T-helper 2 cell treated with Interferon-gamma antibody and Interleukin-4, amounts not matched to agents 5 μg/mL and 100 μg/mL, for 36 hours (primary cell): Measurements from ENCODE around the gene RAPGEF2.
A peak's percentile ranks its signal among the peaks of the same experiment; 100 is the strongest.

ENCODE experiments used
- DNase-seq: peaks from one replicate; pipeline ENCODE4 v3.0.0; 2021; ENCODE audit warnings: low spot score
- H3K27ac Mint-ChIP-seq: one replicate; pipeline ENCODE4 v1.8.0; 2021; ENCODE audit warnings: mild to moderate bottlenecking, mixed read lengths
- H3K27me3 Mint-ChIP-seq: one replicate; pipeline ENCODE4 v1.8.0; 2021; ENCODE audit warnings: low read depth, mixed read lengths
- H3K36me3 Mint-ChIP-seq: one replicate; pipeline ENCODE4 v1.8.0; 2021; ENCODE audit warnings: low read depth, mixed read lengths
- H3K4me1 Mint-ChIP-seq: one replicate; pipeline ENCODE4 v1.8.0; 2021; ENCODE audit warnings: low read depth, mixed read lengths
- H3K4me3 Mint-ChIP-seq: one replicate; pipeline ENCODE4 v1.8.0; 2022; ENCODE audit warnings: mild to moderate bottlenecking, moderate library complexity, mixed read lengths
- H3K9me3 Mint-ChIP-seq: one replicate; pipeline ENCODE4 v1.8.0; 2021; ENCODE audit warnings: mixed read lengths

Gene RAPGEF2

GRCh38 chr4:159193046-159193620 lies 90.3 kb downstream of the RAPGEF2 start:
- H3K9me3 Mint-ChIP-seq: no peaks in the 10 kb centered on the region
- H3K4me1 Mint-ChIP-seq: peaks cover under 1% of the 10 kb centered on the region
- no peaks in the 10 kb centered on the region for H3K27me3 Mint-ChIP-seq
- no peak for DNase-seq
- H3K27ac Mint-ChIP-seq: no peak overlapping the region
- H3K4me3 Mint-ChIP-seq: no peak overlapping the region
- no peaks in the 10 kb centered on the region for H3K36me3 Mint-ChIP-seq

DNA sequence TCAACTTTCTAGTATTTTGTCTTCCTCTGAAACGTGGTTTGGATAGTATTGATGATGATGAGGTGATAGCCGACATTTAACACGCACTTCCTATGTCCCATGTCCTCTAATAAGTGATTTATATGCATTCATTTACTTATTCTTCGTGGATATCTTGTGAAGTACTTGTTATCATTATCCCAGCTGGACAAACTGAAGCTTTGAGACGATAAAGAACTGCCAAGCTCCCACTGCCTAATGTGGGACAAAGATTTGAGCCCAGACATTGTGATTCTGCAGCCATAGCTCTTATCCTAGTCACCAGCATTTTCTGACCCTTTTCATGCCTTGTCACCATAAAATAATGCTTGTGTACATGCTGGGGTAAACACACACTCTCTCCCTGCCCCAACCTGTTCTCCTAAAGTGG lies 92.5 kb downstream of the RAPGEF2 start:
- H3K4me1 Mint-ChIP-seq: peaks cover 2% of the 10 kb centered on the region
- no peak for DNase-seq
- H3K9me3 Mint-ChIP-seq: no peaks in the 10 kb centered on the region
- H3K4me3 Mint-ChIP-seq: no peak overlapping the region
- no peaks in the 10 kb centered on the region for H3K27me3 Mint-ChIP-seq
- H3K36me3 Mint-ChIP-seq: no peaks in the 10 kb centered on the region
- no peak overlapping the region for H3K27ac Mint-ChIP-seq

GRCh38 chr4:159197260-159197884 lies 94.5 kb downstream of the RAPGEF2 start:
- H3K4me3 Mint-ChIP-seq: no peak overlapping the region
- peaks cover 2% of the 10 kb centered on the region for H3K4me1 Mint-ChIP-seq
- no peak for DNase-seq
- H3K27ac Mint-ChIP-seq: no peak overlapping the region
- no peaks in the 10 kb centered on the region for H3K36me3 Mint-ChIP-seq
- no peaks in the 10 kb centered on the region for H3K27me3 Mint-ChIP-seq
- no peaks in the 10 kb centered on the region for H3K9me3 Mint-ChIP-seq

- DNase-seq: no peak
- no peaks in the 10 kb centered on the region for H3K36me3 Mint-ChIP-seq
- H3K27ac Mint-ChIP-seq: no peak overlapping the region
- H3K4me1 Mint-ChIP-seq: peaks cover 3% of the 10 kb centered on the region
- H3K4me3 Mint-ChIP-seq: no peak overlapping the region
- H3K27me3 Mint-ChIP-seq: no peaks in the 10 kb centered on the region
- H3K9me3 Mint-ChIP-seq: no peaks in the 10 kb centered on the region
These were observed 95.0 kb downstream of the RAPGEF2 start for GRCh38 chr4:159197885-159198269.

GRCh38 chr4:159199826-159200225 lies 96.9 kb downstream of the RAPGEF2 start:
- Mint-ChIP-seq H3K9me3 (no peaks in the 10 kb centered on the region), H3K27me3 (no peaks in the 10 kb centered on the region), H3K4me1 (peaks cover 11% of the 10 kb centered on the region), H3K27ac (no peak overlapping the region), H3K36me3 (no peaks in the 10 kb centered on the region), H3K4me3 (no peak overlapping the region)
- DNase-seq: no peak

DNA sequence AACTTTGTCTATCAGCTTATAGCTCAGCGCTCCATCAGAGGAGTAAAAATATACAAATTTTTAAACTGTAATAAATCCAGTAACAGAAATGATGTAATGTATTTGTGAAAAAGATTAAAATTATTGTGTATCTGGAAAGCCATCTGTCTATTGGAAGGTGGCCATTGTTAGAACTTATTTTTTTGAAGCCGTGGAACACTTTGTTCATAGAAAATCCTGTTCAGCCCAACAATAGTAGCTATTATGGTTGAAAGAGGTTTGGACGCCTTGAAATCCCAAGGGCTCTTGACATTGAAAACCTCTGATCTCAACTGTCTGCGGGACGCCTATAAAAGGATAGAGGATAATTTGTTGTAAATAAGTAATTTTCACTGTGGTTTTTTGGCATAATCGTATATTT lies 98.3 kb downstream of the RAPGEF2 start:
- no peaks in the 10 kb centered on the region for H3K36me3 Mint-ChIP-seq
- H3K4me3 Mint-ChIP-seq: no peak overlapping the region
- no peak overlapping the region for H3K27ac Mint-ChIP-seq
- no peaks in the 10 kb centered on the region for H3K27me3 Mint-ChIP-seq
- H3K9me3 Mint-ChIP-seq: no peaks in the 10 kb centered on the region
- no peak for DNase-seq
- H3K4me1 Mint-ChIP-seq: peaks cover 18% of the 10 kb centered on the region

DNA sequence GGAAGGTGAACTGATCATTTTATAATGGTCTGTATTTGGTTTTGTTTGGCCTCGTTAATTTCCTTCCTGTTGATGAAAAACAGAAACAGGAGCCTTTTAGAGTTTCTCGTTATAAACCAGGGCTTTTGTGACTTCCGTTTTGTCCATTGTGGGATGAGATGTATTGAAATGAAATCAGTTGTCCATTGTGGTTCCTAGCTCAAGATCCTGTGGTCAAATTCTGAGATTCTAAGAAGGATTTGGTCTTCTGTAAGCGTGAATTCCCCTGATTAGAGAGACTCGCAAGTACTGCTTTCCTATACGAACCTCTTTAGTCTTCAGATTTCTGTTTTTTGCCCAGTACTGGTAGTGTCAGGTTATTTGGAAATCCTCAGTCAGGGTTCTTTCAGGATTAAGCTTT lies 101.7 kb downstream of the RAPGEF2 start:
- Mint-ChIP-seq H3K27me3 (no peaks in the 10 kb centered on the region), H3K9me3 (no peaks in the 10 kb centered on the region), H3K36me3 (no peaks in the 10 kb centered on the region), H3K4me1 (peaks cover 28% of the 10 kb centered on the region), H3K27ac (no peak overlapping the region), H3K4me3 (no peak overlapping the region)
- DNase-seq: no peak

DNA sequence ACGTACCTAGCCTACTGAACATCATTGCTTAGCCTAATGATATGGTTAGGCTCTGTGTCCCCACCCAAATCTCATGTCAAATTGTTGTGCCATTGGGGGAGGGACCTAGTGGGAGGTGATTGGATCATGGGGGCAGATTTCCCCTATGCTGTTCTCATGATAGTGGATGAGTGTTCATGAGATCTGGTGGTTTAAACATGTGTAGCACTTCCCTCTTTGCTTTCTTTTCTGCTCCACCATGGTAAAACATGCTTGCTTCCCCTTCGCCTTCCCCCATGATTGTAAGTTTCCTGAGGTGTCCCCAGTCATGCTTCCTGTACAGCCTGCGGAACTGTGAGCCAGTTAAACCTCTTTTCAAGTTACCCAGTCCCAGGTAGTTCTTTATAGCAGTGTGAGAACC lies 102.6 kb downstream of the RAPGEF2 start:
- H3K9me3 Mint-ChIP-seq: no peaks in the 10 kb centered on the region
- no peaks in the 10 kb centered on the region for H3K36me3 Mint-ChIP-seq
- H3K27me3 Mint-ChIP-seq: no peaks in the 10 kb centered on the region
- H3K4me3 Mint-ChIP-seq: peak overlapping the region; percentile 3
- no peak for DNase-seq
- H3K4me1 Mint-ChIP-seq: peaks cover 28% of the 10 kb centered on the region
- H3K27ac Mint-ChIP-seq: peak overlapping the region; percentile 12

DNA sequence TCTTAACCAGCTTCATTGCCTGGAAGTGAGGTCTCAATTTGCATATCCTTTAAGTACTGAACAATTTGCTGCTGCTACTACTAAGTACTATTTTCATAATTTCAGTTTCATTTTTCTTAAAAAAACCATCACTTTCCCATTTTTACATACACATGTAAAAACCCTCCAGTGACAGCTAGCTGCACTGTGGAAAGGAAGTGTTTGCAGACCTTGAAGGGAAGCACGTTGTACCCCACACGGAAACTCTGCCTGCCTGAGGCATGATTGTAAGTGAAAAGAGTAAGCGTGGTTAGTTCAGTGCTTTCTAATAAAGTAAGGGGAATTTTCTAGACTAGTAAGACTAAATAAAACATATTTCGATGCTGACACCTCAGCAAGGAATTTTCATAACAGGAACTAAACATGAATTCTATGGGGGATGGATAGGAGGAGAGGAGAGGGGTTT lies 103.6 kb downstream of the RAPGEF2 start:
- Mint-ChIP-seq H3K9me3 (no peaks in the 10 kb centered on the region), H3K4me1 (peaks cover 28% of the 10 kb centered on the region), H3K36me3 (no peaks in the 10 kb centered on the region), H3K4me3 (peak overlapping the region; percentile 65), H3K27me3 (no peaks in the 10 kb centered on the region), H3K27ac (peak overlapping the region; percentile 42)
- DNase-seq: peak; percentile 58

DNA sequence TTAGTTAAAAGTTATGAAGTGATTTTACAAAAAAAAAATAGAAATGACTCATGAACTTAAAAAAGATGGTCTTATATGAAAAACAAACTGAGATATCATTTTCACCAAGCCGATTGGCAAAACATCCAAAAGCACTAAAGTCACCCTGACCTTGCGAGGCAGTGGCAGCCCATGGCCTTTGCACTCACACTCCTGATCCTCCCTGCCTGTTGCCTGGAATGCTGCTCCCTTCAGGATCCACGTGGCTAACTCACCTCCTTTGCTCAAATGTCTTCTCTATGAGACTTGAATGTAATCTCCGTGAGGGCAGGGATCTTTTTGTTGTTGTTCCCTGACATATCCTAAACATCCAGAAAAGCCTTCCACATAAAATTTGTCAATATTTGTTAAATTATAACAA lies 106.4 kb downstream of the RAPGEF2 start:
- Mint-ChIP-seq H3K27ac (no peak overlapping the region), H3K27me3 (no peaks in the 10 kb centered on the region), H3K4me3 (no peak overlapping the region), H3K4me1 (peaks cover 21% of the 10 kb centered on the region), H3K9me3 (no peaks in the 10 kb centered on the region), H3K36me3 (no peaks in the 10 kb centered on the region)
- no peak for DNase-seq

DNA sequence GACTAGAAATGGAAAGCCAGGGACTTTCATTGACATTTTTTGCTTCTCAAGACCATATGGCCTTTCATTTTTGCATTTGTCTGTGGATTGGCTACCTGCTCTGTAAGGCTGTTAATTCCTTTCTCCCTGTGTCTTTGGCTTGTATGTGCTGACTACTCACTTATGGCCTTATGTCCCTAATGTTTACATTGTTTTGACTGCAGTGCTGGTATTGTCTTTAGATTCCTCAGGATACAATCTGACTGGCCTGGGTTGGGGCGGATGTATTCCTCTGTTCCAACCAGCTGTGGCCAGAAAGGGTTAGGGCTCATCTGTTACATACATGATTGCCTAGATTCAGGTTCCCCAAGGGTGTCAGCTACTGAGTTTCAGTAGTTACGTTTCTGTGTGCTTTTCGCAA lies 108.1 kb downstream of the RAPGEF2 start:
- Mint-ChIP-seq H3K27me3 (no peaks in the 10 kb centered on the region), H3K27ac (no peak overlapping the region), H3K4me1 (peaks cover 13% of the 10 kb centered on the region), H3K9me3 (no peaks in the 10 kb centered on the region), H3K36me3 (no peaks in the 10 kb centered on the region), H3K4me3 (no peak overlapping the region)
- DNase-seq: no peak

GRCh38 chr4:159212675-159213293 lies 109.9 kb downstream of the RAPGEF2 start:
- no peaks in the 10 kb centered on the region for H3K4me1 Mint-ChIP-seq
- no peaks in the 10 kb centered on the region for H3K9me3 Mint-ChIP-seq
- no peak for DNase-seq
- H3K27ac Mint-ChIP-seq: no peak overlapping the region
- no peaks in the 10 kb centered on the region for H3K36me3 Mint-ChIP-seq
- H3K4me3 Mint-ChIP-seq: no peak overlapping the region
- H3K27me3 Mint-ChIP-seq: no peaks in the 10 kb centered on the region

DNA sequence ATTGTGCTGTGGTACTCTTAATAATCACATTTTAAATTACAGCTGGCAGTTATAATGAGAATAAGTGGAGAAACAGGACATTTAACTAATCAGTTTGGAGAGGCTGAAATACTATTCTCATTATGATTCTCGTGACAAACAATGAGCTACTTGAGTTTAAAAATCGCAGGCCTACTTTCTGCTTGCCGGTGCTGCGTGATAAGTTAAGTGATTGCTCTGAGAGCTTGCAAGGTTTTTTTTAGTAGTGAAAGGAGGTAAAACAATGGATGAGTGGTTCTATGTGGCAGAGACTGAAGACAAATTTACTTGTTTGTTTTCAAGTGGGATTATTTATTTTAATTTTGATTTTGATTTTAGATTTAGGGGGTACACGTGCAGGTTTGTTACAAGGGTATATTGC lies 114.0 kb downstream of the RAPGEF2 start:
- Mint-ChIP-seq H3K36me3 (no peaks in the 10 kb centered on the region), H3K4me3 (no peak overlapping the region), H3K27ac (no peak overlapping the region), H3K9me3 (no peaks in the 10 kb centered on the region), H3K27me3 (no peaks in the 10 kb centered on the region), H3K4me1 (no peaks in the 10 kb centered on the region)
- DNase-seq: no peak

DNA sequence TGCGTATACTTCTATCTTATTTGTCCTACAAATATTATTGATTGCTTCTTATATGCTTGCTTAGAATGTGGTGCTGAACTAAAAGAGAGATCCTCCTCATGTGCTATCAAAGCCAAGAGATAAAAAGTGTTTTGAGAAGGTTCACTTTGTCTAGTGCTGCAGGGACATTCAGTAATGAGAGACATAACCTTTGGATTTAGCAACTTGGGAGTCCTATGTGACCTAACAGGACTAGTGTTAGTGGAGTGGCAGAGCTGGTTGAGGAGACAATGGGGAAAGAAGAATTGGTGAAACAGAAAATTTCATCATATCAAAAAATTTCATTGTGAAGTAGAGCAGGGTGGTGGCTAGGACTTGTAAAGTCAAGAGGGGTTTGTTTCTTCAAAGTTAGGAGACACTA lies 117.0 kb downstream of the RAPGEF2 start:
- H3K4me3 Mint-ChIP-seq: no peak overlapping the region
- no peaks in the 10 kb centered on the region for H3K36me3 Mint-ChIP-seq
- DNase-seq: no peak

GRCh38 chr4:159220353-159220752 lies 117.5 kb downstream of the RAPGEF2 start:
- Mint-ChIP-seq H3K9me3 (no peaks in the 10 kb centered on the region), H3K4me3 (no peak overlapping the region), H3K27me3 (peaks cover 2% of the 10 kb centered on the region), H3K27ac (no peak overlapping the region), H3K36me3 (no peaks in the 10 kb centered on the region), H3K4me1 (no peaks in the 10 kb centered on the region)
- DNase-seq: no peak

More for the DNA sequence above, 117.0 kb downstream of the RAPGEF2 start:
- Mint-ChIP-seq H3K9me3 (no peaks in the 10 kb centered on the region), H3K4me1 (no peaks in the 10 kb centered on the region), H3K27ac (no peak overlapping the region), H3K27me3 (peaks cover 2% of the 10 kb centered on the region)
